Measurements from ENCODE around the gene PRIM2.
"Not testable (repeated sequence)": the region's sequence is repeated elsewhere in the genome, so short reads cannot be mapped to it uniquely, and the experiment has no call there.

- TF ChIP-seq POLR2AphosphoS5 (IDR thresholded peaks at IDR 0.05; ENCODE audit: low read length); USF2 (IDR thresholded peaks at IDR 0.05; ENCODE audit: borderline replicate concordance, low read depth, low read length); ZZZ3 (IDR thresholded peaks at IDR 0.05; ENCODE audit: control insufficient read depth, insufficient read length, low read depth); ZSCAN29 (IDR thresholded peaks at IDR 0.05); CREM (IDR thresholded peaks at IDR 0.05; ENCODE audit: low read depth); ZBED1 (IDR thresholded peaks at IDR 0.05; ENCODE audit: borderline replicate concordance); CTCF (IDR thresholded peaks at IDR 0.05 in 2 of 3, conservative IDR thresholded peaks at IDR 0.05 in 1 of 3; ENCODE audit: control insufficient read depth in 2 of 3, extremely low read depth in 1 of 3, insufficient read depth in 1 of 3, low read depth in 3 of 3, low read length in 3 of 3); ZNF274 (IDR thresholded peaks at IDR 0.05; ENCODE audit: insufficient read depth, insufficient read length); CEBPB (IDR thresholded peaks at IDR 0.05; ENCODE audit: borderline replicate concordance in 1 of 2, low read depth in 2 of 2, low read length in 2 of 2); SMC3 (IDR thresholded peaks at IDR 0.05; ENCODE audit: borderline replicate concordance, low read length); TBL1XR1 (IDR thresholded peaks at IDR 0.05; ENCODE audit: low read depth, low read length); JUNB (IDR thresholded peaks at IDR 0.05); RAD21 (IDR thresholded peaks at IDR 0.05; ENCODE audit: insufficient read depth, low read depth, low read length); PAX8 (IDR thresholded peaks at IDR 0.05): not testable (repeated sequence)
These were observed 162.8 kb downstream of the PRIM2 start for GRCh38 chr6:57480194-57480593.
